Tibial artery (tissue), 4 donors: ENCODE results near the gene PILRB.

Source experiments
- DNase-seq, 2 donors: peaks; one replicate each; pipeline ENCODE4 v3.0.0-alpha.2; 2019
- H3K27ac ChIP-seq, 2 donors: fragments of 200-600 bp; sonication (generic) in 1 of 2; 1 replicate in 1 of 2; 2 replicates in 1 of 2; pipeline ENCODE4 v1.5.1; 2018 to 2019; ENCODE audit warnings: mild to moderate bottlenecking in 1 of 2
- H3K27me3 ChIP-seq, 2 donors: fragments of 200-600 bp; sonication (generic) in 1 of 2; one replicate each; pipeline versions ENCODE4 v1.5.1 to v1.6.0; 2016 to 2019
- H3K36me3 ChIP-seq, 3 donors: fragments of 200-600 bp; sonication (generic) in 2 of 3; one replicate each; pipeline ENCODE4 v1.5.1; 2016 to 2019; ENCODE audit warnings: mild to moderate bottlenecking in 2 of 3
- H3K4me1 ChIP-seq, 4 donors: fragments of 200-600 bp; sonication (generic) in 2 of 4; 1 replicate in 3 of 4; 2 replicates in 1 of 4; pipeline ENCODE4 v1.5.1; 2016 to 2019
- H3K4me3 ChIP-seq, 2 donors: fragments of 200-600 bp; sonication (generic) in 1 of 2; 1 replicate in 1 of 2; 2 replicates in 1 of 2; pipeline ENCODE4 v1.5.1; 2018 to 2019; ENCODE audit warnings: mild to moderate bottlenecking in 2 of 2
- H3K9me3 ChIP-seq, 3 donors: fragments of 200-600 bp; sonication (generic) in 1 of 3; one replicate each; pipeline ENCODE4 v1.5.1; 2016 to 2019
- intact Hi-C: fragments of 100-400 bp; cut with DNase I; formaldehyde crosslinking; loops from one replicate; pipeline ENCODE4 v1.15.0; 2023; ENCODE audit warnings: low total_unique reads
- TF ChIP-seq, protein P1 (sequence below), 2 experiments: fragments of 200-600 bp in 1 of 2; fragments of 450-650 bp in 1 of 2; IDR thresholded peaks; one replicate each; pipeline ENCODE4 v1.5.1; 2017 to 2019; ENCODE audit warnings: antibody characterized with exemption in 2 of 2, mild to moderate bottlenecking in 1 of 2, moderate library complexity in 1 of 2

Gene PILRB

DNA sequence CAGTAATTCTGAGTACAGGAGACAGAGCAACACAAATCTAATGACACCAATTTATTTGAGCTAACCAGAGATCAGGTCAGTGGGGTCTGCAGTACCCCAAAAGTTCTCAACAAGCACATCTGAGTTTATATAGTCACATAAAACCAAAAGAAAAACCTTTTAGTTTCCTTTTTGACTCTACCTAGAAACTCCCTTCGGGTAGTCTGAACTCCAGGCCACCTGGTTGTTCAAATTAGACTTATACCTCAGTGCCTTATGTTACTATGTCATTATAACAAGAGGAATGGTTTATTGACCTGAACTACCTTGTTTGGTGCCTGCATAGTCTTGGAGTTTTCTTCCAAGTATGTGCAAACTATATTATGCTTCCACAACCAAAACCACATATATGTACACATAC is 56.0 kb downstream of the PILRB start:
- Histone ChIP-seq H3K27ac (no peak overlapping the region), H3K4me1 (no peaks in the 10 kb centered on the region), H3K4me3 (no peak overlapping the region), H3K27me3 (no peaks in the 10 kb centered on the region), H3K9me3 (no peaks in the 10 kb centered on the region), H3K36me3 (no peaks in the 10 kb centered on the region)
- TF ChIP-seq, protein P1, sequence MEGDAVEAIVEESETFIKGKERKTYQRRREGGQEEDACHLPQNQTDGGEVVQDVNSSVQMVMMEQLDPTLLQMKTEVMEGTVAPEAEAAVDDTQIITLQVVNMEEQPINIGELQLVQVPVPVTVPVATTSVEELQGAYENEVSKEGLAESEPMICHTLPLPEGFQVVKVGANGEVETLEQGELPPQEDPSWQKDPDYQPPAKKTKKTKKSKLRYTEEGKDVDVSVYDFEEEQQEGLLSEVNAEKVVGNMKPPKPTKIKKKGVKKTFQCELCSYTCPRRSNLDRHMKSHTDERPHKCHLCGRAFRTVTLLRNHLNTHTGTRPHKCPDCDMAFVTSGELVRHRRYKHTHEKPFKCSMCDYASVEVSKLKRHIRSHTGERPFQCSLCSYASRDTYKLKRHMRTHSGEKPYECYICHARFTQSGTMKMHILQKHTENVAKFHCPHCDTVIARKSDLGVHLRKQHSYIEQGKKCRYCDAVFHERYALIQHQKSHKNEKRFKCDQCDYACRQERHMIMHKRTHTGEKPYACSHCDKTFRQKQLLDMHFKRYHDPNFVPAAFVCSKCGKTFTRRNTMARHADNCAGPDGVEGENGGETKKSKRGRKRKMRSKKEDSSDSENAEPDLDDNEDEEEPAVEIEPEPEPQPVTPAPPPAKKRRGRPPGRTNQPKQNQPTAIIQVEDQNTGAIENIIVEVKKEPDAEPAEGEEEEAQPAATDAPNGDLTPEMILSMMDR (IDR thresholded peaks at IDR 0.05), result no peak
- no peak for DNase-seq
- intact Hi-C loops, result no loop called here

DNA sequence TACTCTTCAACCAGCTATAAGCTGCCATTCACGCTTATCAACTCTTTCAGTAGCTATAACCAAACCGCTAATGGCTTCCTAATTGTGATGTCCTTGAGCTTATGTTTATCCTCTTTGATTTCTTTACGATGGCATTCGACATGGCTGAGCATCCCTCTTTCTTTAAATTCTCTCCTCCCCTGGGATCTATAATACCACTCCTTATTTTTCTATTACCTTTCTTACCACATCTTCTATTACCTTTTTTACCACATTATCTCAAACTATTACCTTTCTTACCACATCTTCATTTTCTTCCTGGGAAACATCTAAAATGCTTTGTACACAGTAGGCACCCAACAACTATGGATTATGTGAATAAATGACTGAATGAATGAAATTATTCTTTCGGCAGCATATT is 57.5 kb downstream of the PILRB start:
- no peak overlapping the region for H3K4me3 ChIP-seq
- no peaks in the 10 kb centered on the region for H3K9me3 ChIP-seq
- no peaks in the 10 kb centered on the region for H3K36me3 ChIP-seq
- TF ChIP-seq, protein P1 (IDR thresholded peaks at IDR 0.05), result no peak
- H3K27me3 ChIP-seq, result no peaks in the 10 kb centered on the region
- no peak for DNase-seq
- no peaks in the 10 kb centered on the region for H3K4me1 ChIP-seq
- intact Hi-C loops, result no loop called here
- no peak overlapping the region for H3K27ac ChIP-seq
